Measurements from ENCODE around the gene ALDH9A1.

DNA sequence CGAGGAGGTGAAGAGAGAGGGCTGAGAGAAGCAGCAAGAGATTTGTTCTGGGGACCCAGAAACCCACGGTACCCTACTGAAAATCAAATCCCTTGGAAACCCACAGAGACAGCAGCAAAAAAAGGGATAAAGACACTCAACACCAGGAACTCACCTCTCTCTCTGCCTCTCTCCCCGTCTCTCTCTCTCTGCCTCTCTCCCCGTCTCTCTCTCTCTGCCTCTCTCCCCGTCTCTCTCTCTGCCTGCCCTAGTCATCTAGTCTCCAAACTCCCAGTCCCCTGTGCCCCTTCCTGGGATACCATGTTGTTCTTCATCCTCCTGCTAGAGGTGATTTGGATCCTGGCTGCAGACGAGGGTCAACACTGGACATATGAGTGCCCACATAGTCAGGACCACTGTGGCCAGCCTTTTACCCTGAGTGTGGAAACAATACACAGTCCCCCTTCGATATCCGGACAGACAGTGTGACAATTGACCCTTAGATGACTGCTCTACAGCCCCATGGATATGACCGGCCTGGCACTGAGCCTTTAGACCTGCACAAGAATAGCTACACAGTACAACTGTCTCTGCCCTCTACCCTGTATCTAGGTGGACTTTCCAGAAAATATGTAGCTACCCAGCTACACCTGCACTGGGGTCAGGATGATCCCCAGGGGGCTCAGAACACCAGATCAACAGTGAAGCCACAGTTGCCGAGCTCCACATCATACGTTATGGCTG, 9.8 kb upstream of the ALDH9A1 start:
- no peak for TF ChIP-seq CTCF (IDR thresholded peaks at IDR 0.05)
- no peak for TF ChIP-seq EP300 (IDR thresholded peaks at IDR 0.05)

Data from stomach (tissue), 4 donors.